NCI-H2196 (cell line): ENCODE measurements around the gene IGFL2.
"Not testable (repeated sequence)": the region's sequence is repeated elsewhere in the genome, so short reads cannot be mapped to it uniquely, and the experiment has no call there.

Experiments
- DNase-seq: peaks from one replicate; lab custom pipeline; 2025; ENCODE audit not compliant: unreplicated experiment; lab: John Stamatoyannopoulos, UW

Gene IGFL2

DNA sequence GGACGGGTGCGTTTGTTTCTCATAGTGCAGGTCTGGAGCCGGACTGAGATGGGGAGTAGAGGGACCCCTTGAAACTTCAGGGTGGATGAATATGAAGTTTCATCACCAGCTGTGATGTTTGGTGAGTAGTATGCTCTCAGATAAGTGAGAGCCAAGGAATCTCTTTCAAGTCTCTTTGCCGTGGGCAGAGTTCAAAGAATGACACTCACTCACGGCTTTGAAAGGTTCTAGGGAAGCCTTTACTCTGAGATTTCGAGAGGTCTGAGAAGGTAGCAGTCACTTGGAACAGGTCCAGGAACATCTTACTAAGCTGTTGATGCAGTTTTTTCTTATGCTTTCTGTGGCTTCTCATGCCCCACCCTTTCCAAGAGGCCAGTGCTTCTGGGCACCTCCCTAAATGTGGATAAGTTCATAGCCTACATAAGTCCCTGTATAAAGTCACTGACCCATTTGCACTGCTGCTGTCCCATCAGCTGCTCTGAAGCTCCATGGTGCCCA is at the start of gene IGFL2:
TSS of gene IGFL2 (plus strand) at position 448 of the 498 bp plus-strand sequence. CDS start at position 489, 41 bp downstream.
- DNase-seq: no peak

- DNase-seq: no peak
Observed at GRCh38 chr19:46100344-46100743, 47.7 kb upstream of the IGFL2 start.

- DNase-seq: no peak
Observed at GRCh38 chr19:46101293-46101692, 46.7 kb upstream of the IGFL2 start.

- DNase-seq: not testable (repeated sequence)
Observed at GRCh38 chr19:46102333-46102732, 45.7 kb upstream of the IGFL2 start.

DNA sequence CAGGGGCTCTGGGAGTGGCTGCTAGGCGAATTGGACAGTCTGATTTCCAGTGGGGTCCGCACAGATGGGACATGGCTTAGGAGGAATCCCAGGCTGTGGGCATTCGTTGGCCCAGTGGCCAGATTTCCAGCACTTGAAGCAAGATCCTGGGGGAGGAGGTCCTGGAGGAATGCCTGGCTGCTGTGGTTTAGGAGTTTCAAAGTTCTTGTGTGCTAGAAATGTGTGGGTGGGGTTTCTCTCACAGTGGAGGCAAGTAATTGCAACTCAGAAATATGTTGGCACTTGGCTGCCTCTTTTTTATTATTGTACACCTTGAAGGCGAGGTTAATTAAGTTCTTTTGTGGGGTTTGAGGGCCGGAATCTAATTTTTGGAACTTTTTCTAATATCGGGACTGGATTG is 40.7 kb upstream of the IGFL2 start:
- no peak for DNase-seq

DNA sequence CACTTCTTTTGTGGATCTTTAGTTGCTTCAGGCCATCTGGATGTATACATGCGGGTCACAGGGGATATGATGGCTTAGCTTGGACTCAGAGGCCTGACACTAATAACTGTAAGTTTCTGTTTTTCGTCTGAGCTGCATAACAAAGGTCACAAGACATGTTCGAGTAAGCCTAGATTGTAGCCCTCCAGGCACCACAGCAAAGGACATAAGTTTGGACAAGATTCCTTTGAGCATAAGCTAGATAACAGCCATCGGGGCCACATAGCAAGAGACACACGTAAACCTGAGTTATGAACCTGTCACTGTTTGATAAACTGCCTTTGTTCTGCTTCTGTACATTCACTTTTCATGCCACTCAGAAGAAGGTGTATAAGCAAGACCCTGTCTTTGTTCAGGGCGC is 38.2 kb upstream of the IGFL2 start:
- DNase-seq: no peak

- no peak for DNase-seq
Observed at GRCh38 chr19:46111376-46111775, 36.7 kb upstream of the IGFL2 start.

GRCh38 chr19:46112527-46112926 is 35.5 kb upstream of the IGFL2 start:
- DNase-seq: no peak

GRCh38 chr19:46113726-46114125 is 34.3 kb upstream of the IGFL2 start:
- DNase-seq: no peak

DNA sequence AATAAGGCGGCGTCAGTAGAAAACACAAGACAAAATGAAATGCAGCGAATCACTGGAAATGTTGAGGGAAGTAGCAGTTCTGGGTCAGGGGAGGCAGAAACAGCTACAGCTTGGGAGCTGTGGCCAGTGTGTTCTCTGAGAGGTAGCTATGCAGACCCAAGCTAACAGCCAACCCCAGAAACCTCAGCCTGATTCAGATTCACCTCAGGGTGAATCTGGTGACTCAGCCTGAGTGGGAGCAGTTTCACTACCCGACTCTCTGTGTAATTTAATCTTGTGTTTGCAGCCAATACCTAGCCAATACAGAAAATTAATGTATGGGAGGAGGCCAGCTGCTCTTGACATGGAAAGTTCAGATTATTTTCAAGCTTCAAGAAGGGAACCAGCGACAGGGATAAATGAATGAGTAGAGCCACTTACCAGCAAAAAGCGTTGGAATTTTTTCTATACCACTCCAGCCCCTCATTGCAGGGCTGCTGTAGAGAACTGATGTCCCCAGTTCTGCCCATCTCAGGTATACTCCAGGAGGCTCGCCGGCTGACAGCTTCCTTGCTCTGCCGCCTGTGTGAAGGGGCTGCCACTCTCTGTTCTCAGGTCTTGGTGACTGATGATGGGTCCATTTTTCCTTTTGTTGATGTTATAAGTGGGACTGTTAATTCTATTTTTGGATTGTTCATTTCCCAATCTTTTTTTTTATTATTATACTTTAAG is 32.5 kb upstream of the IGFL2 start:
- DNase-seq: peak; percentile 20

DNA sequence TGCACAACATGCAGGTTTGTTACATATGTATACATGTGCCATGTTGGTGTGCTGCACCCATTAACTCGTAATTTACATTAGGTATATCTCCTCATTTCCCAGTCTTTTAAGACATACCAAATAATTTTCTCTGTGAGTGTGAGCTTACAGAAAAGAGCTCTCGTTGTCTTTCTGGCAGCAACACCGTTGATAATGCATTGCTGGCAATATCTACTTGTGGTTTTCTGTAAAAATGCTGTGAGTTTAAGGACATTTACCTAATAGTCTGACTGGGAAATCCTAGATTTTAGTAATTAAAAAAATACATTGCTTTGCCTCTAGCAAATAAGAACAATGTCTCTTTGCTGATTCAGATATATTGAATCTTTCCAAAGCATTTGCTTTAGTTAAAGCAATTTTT is 31.9 kb upstream of the IGFL2 start:
- no peak for DNase-seq

DNA sequence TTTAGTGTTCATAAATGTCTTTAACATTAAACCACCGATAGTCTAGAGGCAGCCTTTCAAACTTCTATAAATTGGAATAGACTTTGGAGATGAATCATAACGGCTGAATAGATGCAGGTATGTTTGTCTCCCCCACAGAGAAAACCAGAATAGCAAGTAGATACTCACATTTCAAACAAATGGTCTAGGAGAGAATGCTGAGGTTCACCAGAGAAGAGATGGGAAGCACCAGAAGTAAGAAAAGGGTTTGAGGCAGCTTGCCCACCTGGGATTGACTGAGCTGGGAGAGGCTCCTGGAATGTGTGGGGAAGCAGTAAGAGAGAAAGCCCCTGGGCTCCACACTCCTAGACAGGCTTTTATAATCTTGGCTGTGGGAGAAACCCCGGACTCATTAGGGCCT is 29.9 kb upstream of the IGFL2 start:
- DNase-seq: no peak

DNA sequence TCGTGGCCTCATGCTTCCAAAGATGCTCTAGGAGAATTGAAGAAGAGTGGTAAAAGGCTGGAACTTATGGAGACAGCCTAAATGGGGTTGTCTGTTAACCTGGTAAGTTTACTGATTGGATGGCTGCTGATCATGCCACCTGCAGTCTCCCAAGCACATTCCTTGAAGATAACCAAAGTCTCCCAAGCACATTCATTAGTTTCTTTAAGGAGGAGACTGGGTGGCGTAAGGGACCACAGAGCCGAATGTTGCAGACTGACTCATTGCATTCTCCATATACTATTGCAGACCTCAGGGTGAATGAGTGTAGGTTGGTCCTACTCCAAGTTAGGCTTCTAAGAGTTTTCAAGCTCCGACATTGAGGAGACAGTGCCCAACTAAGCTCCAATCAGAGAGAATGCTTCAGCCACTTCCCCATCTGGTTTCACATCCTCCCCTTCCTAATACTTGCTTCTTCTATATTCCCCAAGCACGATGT is 23.4 kb upstream of the IGFL2 start, which contains the start of gene IGFL3:
TSS of gene IGFL3 (minus strand) at position 51 of the 478 bp plus-strand sequence. CDS start at position 12, 39 bp downstream.
- no peak for DNase-seq

- no peak for DNase-seq
Observed at GRCh38 chr19:46125447-46125846, 22.6 kb upstream of the IGFL2 start.

GRCh38 chr19:46126086-46126580 is 21.9 kb upstream of the IGFL2 start:
- no peak for DNase-seq

- DNase-seq: no peak
Observed at GRCh38 chr19:46131485-46132143, 16.4 kb upstream of the IGFL2 start.

DNA sequence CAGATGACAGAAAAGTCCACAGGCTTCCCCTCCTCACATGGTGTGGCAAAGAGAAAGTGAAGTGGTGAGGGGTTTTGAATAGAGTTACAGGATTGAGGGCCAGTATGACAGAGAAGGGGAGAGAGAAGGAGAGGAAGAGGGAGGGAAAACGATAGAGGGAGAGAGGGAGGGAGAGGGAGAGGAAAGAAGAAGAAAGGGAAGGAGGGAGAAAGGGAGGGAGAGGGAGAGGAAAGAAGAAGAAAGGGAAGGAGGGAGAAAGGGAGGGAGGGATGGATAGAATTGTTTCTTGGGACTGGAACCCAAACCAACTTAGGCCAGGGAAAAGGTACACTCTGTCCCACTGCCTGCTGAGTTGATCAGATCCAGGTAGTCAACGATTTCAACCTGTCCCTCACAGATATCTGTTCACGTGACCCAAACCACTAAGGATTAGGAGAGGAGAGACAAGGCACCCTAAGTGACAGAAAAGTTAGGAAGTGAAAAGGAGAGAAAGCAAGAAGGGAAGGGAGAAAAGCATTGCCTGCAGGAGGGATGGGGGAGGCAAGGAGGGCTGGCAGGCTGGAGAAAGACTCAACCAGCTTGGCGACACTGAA is 15.4 kb upstream of the IGFL2 start:
- DNase-seq: no peak

DNA sequence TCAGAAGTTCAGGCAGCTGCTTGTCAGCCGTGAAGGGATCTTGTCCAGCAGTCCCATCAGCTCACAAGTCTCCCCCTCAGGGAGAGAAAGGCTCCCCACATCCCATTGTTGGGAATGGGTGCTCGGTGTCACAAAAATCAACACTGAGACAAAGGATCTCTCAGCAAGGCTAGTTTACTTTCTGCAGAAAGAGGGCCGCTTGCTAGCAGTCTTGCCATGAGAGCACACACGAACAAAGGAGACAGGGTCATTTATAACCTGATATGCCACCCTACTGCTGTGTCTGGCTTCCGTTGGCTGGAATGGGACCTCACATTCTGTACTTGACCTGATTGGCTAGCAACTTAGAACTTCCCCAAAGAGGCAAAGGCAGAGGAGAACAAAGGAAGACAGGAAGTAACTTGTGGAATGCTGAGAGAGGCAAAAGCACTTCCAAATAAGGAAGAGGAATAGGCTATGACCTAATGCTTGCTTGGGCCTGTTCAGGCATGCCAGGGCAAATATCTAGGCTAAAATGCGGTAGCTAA is 14.9 kb upstream of the IGFL2 start:
- DNase-seq: peak; percentile 89

DNA sequence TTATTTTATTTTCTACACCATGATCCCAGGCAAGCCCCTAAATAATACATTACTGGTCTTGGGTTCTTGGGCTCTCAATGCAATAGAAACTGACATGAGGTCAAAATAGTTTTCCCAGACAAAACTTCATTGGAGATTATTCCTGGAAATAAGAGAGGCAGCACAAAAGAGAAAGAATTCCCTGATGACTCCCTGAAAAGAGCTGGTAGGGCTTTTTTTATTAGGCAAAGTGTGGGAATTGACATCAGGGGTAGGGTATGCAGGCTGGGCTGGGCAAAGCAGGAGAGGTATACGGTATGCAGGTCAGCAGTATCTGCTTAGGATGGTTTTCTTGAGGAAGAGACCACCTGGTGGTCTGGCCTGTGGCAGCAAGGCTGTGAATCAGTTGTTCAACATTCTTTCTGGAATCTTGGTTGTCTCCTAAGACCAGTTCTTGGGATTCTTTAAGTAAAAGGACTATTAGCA is 14.2 kb upstream of the IGFL2 start:
- no peak for DNase-seq

DNA sequence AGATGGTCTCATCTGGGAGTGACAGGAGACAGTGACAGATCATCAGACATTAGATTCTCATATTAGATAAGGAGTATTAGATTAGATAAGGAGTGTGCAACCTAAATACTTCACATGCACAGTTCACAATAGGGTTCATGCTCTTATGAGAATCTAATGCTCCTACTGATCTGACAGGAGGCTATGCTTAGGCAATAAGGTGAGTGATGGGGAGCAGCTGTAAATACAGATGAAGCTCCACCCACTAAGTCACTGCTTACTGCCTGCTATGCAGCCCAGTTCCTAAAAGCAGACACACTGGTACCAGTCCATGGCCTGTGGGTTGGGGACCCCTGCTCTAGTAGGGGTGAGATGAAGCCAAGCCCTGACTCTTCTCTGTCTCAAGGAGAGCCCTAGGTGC is 13.5 kb upstream of the IGFL2 start:
- no peak for DNase-seq

DNA sequence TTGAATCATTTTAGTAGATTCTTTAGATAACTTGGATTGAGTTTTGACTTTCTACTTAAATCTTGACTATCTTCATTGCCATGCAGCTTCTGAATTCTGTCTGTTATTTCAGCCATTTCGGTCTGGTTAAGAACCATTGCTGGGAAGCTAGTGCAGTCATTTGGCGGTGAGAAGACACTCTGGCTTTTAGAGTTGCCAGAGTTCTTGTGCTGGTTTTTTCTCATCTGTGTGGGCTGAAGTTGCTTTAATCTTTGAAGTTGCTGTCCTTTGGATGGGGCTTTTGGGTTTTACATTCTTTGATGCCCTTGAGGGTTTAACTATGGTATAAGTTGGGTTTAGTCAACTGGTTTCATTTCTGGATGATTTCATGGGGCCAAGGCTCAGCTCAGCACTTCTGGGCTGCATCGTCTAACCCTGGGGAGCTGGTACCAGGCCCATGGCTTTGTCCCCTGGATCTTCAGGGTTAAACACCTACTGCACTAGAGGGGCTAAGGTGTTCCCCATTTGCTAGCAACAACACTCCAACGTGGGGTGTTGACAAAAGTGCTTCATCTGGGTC is 10.0 kb upstream of the IGFL2 start:
- DNase-seq: no peak
